Measurements from ENCODE around the gene H2BK1.

DNA sequence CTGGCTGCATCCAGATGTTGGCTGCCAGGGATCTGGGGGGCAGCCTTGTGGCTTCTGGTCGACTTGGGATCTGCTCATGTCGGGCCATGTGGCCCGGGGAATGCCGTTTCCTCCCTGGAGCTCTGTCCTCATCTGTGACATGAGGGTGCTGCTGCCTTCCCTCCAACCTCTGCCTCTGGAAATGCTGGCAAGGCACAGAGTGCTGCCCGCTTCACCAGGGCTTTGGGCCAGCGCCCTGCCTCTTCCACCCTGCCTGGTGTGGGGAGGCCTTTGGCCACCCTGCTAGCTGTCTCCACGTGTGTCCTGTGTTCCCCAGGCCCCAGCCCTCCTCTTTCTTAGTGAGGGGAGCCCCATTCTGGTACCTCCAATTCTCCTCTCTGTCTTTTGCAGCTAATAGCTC is 44.0 kb upstream of the H2BK1 start:
- no peak for TF ChIP-seq POLR2AphosphoS5 (IDR thresholded peaks at IDR 0.05; ENCODE audit: insufficient read depth in 1 of 2, low read depth in 1 of 2)
- TF ChIP-seq, protein P1, sequence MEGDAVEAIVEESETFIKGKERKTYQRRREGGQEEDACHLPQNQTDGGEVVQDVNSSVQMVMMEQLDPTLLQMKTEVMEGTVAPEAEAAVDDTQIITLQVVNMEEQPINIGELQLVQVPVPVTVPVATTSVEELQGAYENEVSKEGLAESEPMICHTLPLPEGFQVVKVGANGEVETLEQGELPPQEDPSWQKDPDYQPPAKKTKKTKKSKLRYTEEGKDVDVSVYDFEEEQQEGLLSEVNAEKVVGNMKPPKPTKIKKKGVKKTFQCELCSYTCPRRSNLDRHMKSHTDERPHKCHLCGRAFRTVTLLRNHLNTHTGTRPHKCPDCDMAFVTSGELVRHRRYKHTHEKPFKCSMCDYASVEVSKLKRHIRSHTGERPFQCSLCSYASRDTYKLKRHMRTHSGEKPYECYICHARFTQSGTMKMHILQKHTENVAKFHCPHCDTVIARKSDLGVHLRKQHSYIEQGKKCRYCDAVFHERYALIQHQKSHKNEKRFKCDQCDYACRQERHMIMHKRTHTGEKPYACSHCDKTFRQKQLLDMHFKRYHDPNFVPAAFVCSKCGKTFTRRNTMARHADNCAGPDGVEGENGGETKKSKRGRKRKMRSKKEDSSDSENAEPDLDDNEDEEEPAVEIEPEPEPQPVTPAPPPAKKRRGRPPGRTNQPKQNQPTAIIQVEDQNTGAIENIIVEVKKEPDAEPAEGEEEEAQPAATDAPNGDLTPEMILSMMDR (IDR thresholded peaks at IDR 0.05): no peak

All from vagina (tissue), 2 donors.